SK-N-SH (cell line): Measurements from ENCODE around the gene MYO19. TPM values are rescaled to one million over a fixed set of nuclear protein-coding genes. Genes with fewer than 3 reads are reported as not detected.

ENCODE experiments used
- CTCF ChIA-PET: fragments of 300-600, 350-600 bp; formaldehyde crosslinking; extraction: SDS; loops from one replicate; lab custom pipeline; 2021; lab: Yijun Ruan, JAX
- POLR2A ChIA-PET: fragments of 350-600 bp; sonication (Branson Sonifier 250); formaldehyde crosslinking; extraction: SDS; loops from one replicate; lab custom pipeline; 2020; ENCODE audit warnings: antibody characterized with exemption, inconsistent platforms; lab: Yijun Ruan, JAX
- DNase-seq: peaks from one replicate; pipeline ENCODE4 v3.0.0; 2012
- H2AFZ ChIP-seq: fragments of 200-600 bp; sonication (generic); 2 replicates; pipeline ENCODE4 v1.8.1; 2016; ENCODE audit warnings: antibody characterized with exemption, mild to moderate bottlenecking, low read depth
- H3F3A ChIP-seq: fragments of 200-600 bp; sonication (generic); replicated peaks from 2 replicates; pipeline ENCODE3; 2016; ENCODE audit warnings: antibody characterized with exemption, mild to moderate bottlenecking; ENCODE audit not compliant: insufficient read depth
- H3K27ac ChIP-seq, 2 experiments: fragments of 200-500 bp in 1 of 2; fragments of 200-600 bp in 1 of 2; sonication (Bioruptor generic) in 1 of 2; sonication (generic), shearing (Covaris generic) in 1 of 2; 2 replicates each; pipeline versions ENCODE4 v1.5.1 to v1.6.1; 2014 to 2016; ENCODE audit warnings: low read depth in 2 of 2, inconsistent platforms in 1 of 2, low read length in 1 of 2, mild to moderate bottlenecking in 1 of 2, mixed read lengths in 1 of 2
- H3K27me3 ChIP-seq: fragments of 200-600 bp; sonication (generic), shearing (Covaris generic); 2 replicates; pipeline ENCODE4 v1.6.1; 2016; ENCODE audit warnings: mixed run types; ENCODE audit not compliant: insufficient read depth
- H3K36me3 ChIP-seq, 2 experiments: fragments of 200-500 bp in 1 of 2; fragments of 200-600 bp in 1 of 2; sonication (Bioruptor generic) in 1 of 2; sonication (generic) in 1 of 2; replicated peaks in 1 of 2; 2 replicates each; pipeline versions ENCODE3 to v1.5.1; 2014 to 2016; ENCODE audit warnings: low read length in 1 of 2, mild to moderate bottlenecking in 1 of 2; ENCODE audit not compliant: insufficient read depth in 2 of 2, control insufficient read depth in 1 of 2
- H3K4me1 ChIP-seq, 2 experiments: fragments of 200-500 bp in 1 of 2; fragments of 200-600 bp in 1 of 2; sonication (Bioruptor generic) in 1 of 2; sonication (generic), shearing (Covaris generic) in 1 of 2; 2 replicates each; pipeline versions ENCODE4 v1.5.1 to v1.6.1; 2014 to 2016; ENCODE audit warnings: low read depth in 1 of 2, low read length in 1 of 2, mixed run types in 1 of 2; ENCODE audit not compliant: insufficient read depth in 2 of 2, control insufficient read depth in 1 of 2
- H3K4me2 ChIP-seq: fragments of 200-600 bp; sonication (generic), shearing (Covaris generic); 2 replicates; pipeline ENCODE4 v1.6.1; 2017; ENCODE audit warnings: mixed run types
- H3K4me3 ChIP-seq, 2 experiments: fragments of 200-500 bp in 1 of 2; fragments of 200-600 bp in 1 of 2; sonication (Bioruptor generic) in 1 of 2; sonication (generic), shearing (Covaris generic) in 1 of 2; 2 replicates each; pipeline versions ENCODE4 v1.5.1 to v1.8.1; 2014 to 2016; ENCODE audit warnings: low read depth in 2 of 2, inconsistent platforms in 1 of 2, low read length in 1 of 2, mild to moderate bottlenecking in 1 of 2, mixed read lengths in 1 of 2, moderate library complexity in 1 of 2
- H3K79me2 ChIP-seq: fragments of 200-600 bp; sonication (generic); 2 replicates; pipeline ENCODE4 v1.8.1; 2017; ENCODE audit warnings: mild to moderate bottlenecking; ENCODE audit not compliant: insufficient read depth
- H3K9ac ChIP-seq: fragments of 200-600 bp; sonication (generic); 2 replicates; pipeline ENCODE4 v1.6.1; 2017; ENCODE audit warnings: mixed run types
- H3K9me2 ChIP-seq: fragments of 200-600 bp; sonication (generic); 2 replicates; pipeline ENCODE4 v1.6.1; 2017; ENCODE audit warnings: mixed run types
- H3K9me3 ChIP-seq: fragments of 200-600 bp; sonication (generic); 2 replicates; pipeline ENCODE4 v1.6.1; 2017; ENCODE audit warnings: mixed run types, mild to moderate bottlenecking, moderate library complexity
- H4K20me1 ChIP-seq: fragments of 200-600 bp; sonication (generic); 2 replicates; pipeline ENCODE4 v1.6.1; 2017; ENCODE audit warnings: mild to moderate bottlenecking, mixed run types; ENCODE audit not compliant: insufficient read depth
- CTCF ChIP-seq: fragments of 200-600 bp; sonication (generic); IDR thresholded peaks from 2 replicates; pipeline ENCODE4 v1.6.1; 2017; ENCODE audit warnings: antibody characterized with exemption, mild to moderate bottlenecking, moderate library complexity
- ELF1 ChIP-seq: IDR thresholded peaks from 2 replicates; pipeline ENCODE4 v1.4.0; 2012
- EP300 ChIP-seq, 2 experiments: IDR thresholded peaks; 2 replicates each; pipeline versions ENCODE4 v1.4.0 to v1.6.1; 2012; ENCODE audit warnings: borderline replicate concordance in 1 of 2, low read depth in 1 of 2, low read length in 1 of 2
- EZH2phosphoT487 ChIP-seq: fragments of 200-600 bp; sonication (generic); IDR thresholded peaks from 2 replicates; pipeline ENCODE4 v1.6.1; 2017; ENCODE audit warnings: low read depth, mixed run types, mild to moderate bottlenecking, antibody characterized with exemption, moderate library complexity, borderline replicate concordance
- FOXJ3 ChIP-seq: sonication (generic); formaldehyde crosslinking; IDR thresholded peaks from 2 replicates; pipeline ENCODE4 v1.5.1; 2020; ENCODE audit warnings: mild to moderate bottlenecking, missing genetic modification reagents
- IRF3 ChIP-seq: fragments of 150-350 bp; IDR thresholded peaks from 2 replicates; pipeline ENCODE4 v1.6.1; 2016; ENCODE audit warnings: mild to moderate bottlenecking, low read depth, low read length
- JUND ChIP-seq: IDR thresholded peaks from 2 replicates; pipeline ENCODE4 v1.4.0; 2012
- MEF2A ChIP-seq: IDR thresholded peaks from 2 replicates; pipeline ENCODE4 v1.4.0; 2012; ENCODE audit warnings: low read depth, borderline replicate concordance
- NFIC ChIP-seq: IDR thresholded peaks from 2 replicates; pipeline ENCODE4 v1.4.0; 2012; ENCODE audit warnings: borderline replicate concordance
- REST ChIP-seq: IDR thresholded peaks from 2 replicates; pipeline ENCODE4 v1.6.1; 2012; ENCODE audit warnings: mild to moderate bottlenecking, low read depth, low read length, moderate library complexity
- RFX5 ChIP-seq: IDR thresholded peaks from 2 replicates; pipeline ENCODE4 v1.6.1; 2012; ENCODE audit warnings: mild to moderate bottlenecking, improper control_type of control experiment, low read length
- RXRA ChIP-seq: IDR thresholded peaks from 2 replicates; pipeline ENCODE4 v1.4.0; 2012; ENCODE audit warnings: low read depth, mild to moderate bottlenecking, borderline replicate concordance
- SIN3A ChIP-seq: IDR thresholded peaks from 2 replicates; pipeline ENCODE4 v1.6.1; 2012; ENCODE audit warnings: low read depth, mild to moderate bottlenecking, low read length, moderate library complexity, borderline replicate concordance
- SMC3 ChIP-seq: IDR thresholded peaks from 2 replicates; pipeline ENCODE4 v1.6.1; 2012; ENCODE audit warnings: low read depth, low read length, improper control_type of control experiment
- WGBS: methylation state at CpG from one replicate; pipeline ENCODE4 v1.1.6; 2017; ENCODE audit warnings: low lambda C conversion rate; 5-methylcytosine and 5-hydroxymethylcytosine counted together
- polyA plus RNA-seq, 3 experiments: library from polyadenylated mRNA; depleted of rRNA; stranded (reverse); fragments of >200 nt; gene quantifications; 2 replicates each; pipeline ENCODE4 v1.2.3, GENCODE V29; 2012

MYO19 gene
- polyA plus RNA-seq, 1 of the 3 experiments (the other 2 are of a cell fraction), result 61.6 TPM

- TF ChIP-seq IRF3 (no peak), SIN3A (no peak), JUND (no peak), ELF1 (no peak), EP300 (IDR thresholded peaks at IDR 0.05; ENCODE audit: borderline replicate concordance in 1 of 2, low read depth in 1 of 2, low read length in 1 of 2) (no peak), RFX5 (no peak), RXRA (no peak), FOXJ3 (no peak), NFIC (no peak), CTCF (no peak), REST (no peak), MEF2A (no peak), EZH2phosphoT487 (no peak), SMC3 (no peak)
- no peaks in the 10 kb centered on the region for H3K27me3 ChIP-seq
- peaks cover 18% of the 10 kb centered on the region for H3K79me2 ChIP-seq
- H3K9ac ChIP-seq, result no peak overlapping the region
- H3K9me3 ChIP-seq, result no peaks in the 10 kb centered on the region
- H3F3A ChIP-seq, result no peaks in the 10 kb centered on the region
- no peak overlapping the region for H3K4me2 ChIP-seq
- H3K9me2 ChIP-seq, result no peaks in the 10 kb centered on the region
- CTCF ChIA-PET, result interaction anchor here (1.5 to 4.4 kb wide), 2 partner anchors 13 kb away, joined by 13 to 22 read pairs; no protein-coding TSS in a partner anchor
- H2AFZ ChIP-seq, result no peak overlapping the region
- POLR2A ChIA-PET, result interaction anchor here (0.7 kb wide), 1 partner anchor 14 kb away, joined by 3 read pairs; no protein-coding TSS in a partner anchor
- peaks cover 0 to 22% of the 10 kb centered on the region in 2 experiments; a peak in 1 of 4 replicates for H3K4me1 ChIP-seq
- no peak for DNase-seq
- H3K4me3 ChIP-seq, result no peak overlapping the region
- peaks cover 46 to 65% of the 10 kb centered on the region in 2 experiments for H3K36me3 ChIP-seq
- WGBS, result 94% methylated on average over 4 of the region's 9 CpGs
- no peak overlapping the region; a peak in 1 of 4 replicates for H3K27ac ChIP-seq
- peaks cover 3% of the 10 kb centered on the region; the same call in 1 of the 2 replicates for H4K20me1 ChIP-seq
These were observed 38.5 kb downstream of the MYO19 start for GRCh38 chr17:36496018-36496789.
